ENCODE results near the gene DGKB.

GRCh38 chr7:14747701-14748100 lies 154.8 kb downstream of the DGKB start:
- TF ChIP-seq CTCF (IDR thresholded peaks at IDR 0.05) (no peak), POLR2AphosphoS5 (IDR thresholded peaks at IDR 0.05; ENCODE audit: low read depth, low read length) (no peak)
- TF ChIP-seq, protein P1, sequence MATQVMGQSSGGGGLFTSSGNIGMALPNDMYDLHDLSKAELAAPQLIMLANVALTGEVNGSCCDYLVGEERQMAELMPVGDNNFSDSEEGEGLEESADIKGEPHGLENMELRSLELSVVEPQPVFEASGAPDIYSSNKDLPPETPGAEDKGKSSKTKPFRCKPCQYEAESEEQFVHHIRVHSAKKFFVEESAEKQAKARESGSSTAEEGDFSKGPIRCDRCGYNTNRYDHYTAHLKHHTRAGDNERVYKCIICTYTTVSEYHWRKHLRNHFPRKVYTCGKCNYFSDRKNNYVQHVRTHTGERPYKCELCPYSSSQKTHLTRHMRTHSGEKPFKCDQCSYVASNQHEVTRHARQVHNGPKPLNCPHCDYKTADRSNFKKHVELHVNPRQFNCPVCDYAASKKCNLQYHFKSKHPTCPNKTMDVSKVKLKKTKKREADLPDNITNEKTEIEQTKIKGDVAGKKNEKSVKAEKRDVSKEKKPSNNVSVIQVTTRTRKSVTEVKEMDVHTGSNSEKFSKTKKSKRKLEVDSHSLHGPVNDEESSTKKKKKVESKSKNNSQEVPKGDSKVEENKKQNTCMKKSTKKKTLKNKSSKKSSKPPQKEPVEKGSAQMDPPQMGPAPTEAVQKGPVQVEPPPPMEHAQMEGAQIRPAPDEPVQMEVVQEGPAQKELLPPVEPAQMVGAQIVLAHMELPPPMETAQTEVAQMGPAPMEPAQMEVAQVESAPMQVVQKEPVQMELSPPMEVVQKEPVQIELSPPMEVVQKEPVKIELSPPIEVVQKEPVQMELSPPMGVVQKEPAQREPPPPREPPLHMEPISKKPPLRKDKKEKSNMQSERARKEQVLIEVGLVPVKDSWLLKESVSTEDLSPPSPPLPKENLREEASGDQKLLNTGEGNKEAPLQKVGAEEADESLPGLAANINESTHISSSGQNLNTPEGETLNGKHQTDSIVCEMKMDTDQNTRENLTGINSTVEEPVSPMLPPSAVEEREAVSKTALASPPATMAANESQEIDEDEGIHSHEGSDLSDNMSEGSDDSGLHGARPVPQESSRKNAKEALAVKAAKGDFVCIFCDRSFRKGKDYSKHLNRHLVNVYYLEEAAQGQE (IDR thresholded peaks at IDR 0.05; ENCODE audit: insufficient read depth in 1 of 2, low read depth in 2 of 2, low read length in 1 of 2), result no peak
